Measurements from ENCODE around the gene ERG. TPM values are rescaled to one million over a fixed set of nuclear protein-coding genes. Genes with fewer than 3 reads are reported as not detected.

Gene ERG
- polyA plus RNA-seq, 4 donors = 17.8 to 23.7 (median 20.7) TPM

GRCh38 chr21:38475519-38475918 lies 22.8 kb downstream of the ERG start:
- no peak for DNase-seq (ENCODE audit: low read depth in 4 of 4, low spot score in 3 of 4)

GRCh38 chr21:38474796-38475195 lies 23.5 kb downstream of the ERG start:
- no peak for DNase-seq (ENCODE audit: low read depth in 4 of 4, low spot score in 3 of 4)

GRCh38 chr21:38474124-38474523 lies 24.2 kb downstream of the ERG start:
- DNase-seq (ENCODE audit: low read depth in 4 of 4, low spot score in 3 of 4) = no peak

GRCh38 chr21:38472412-38473108 lies 25.7 kb downstream of the ERG start:
- no peak for DNase-seq (ENCODE audit: low read depth in 4 of 4, low spot score in 3 of 4)

GRCh38 chr21:38471766-38472165 lies 26.5 kb downstream of the ERG start:
- no peak for DNase-seq (ENCODE audit: low read depth in 4 of 4, low spot score in 3 of 4)

GRCh38 chr21:38470755-38471154 lies 27.5 kb downstream of the ERG start:
- no peak for DNase-seq (ENCODE audit: low read depth in 4 of 4, low spot score in 3 of 4)

- no peak for DNase-seq (ENCODE audit: low read depth in 4 of 4, low spot score in 3 of 4)
Observed at GRCh38 chr21:38469642-38470041, 28.6 kb downstream of the ERG start.

GRCh38 chr21:38468989-38469388 lies 29.3 kb downstream of the ERG start:
- no peak for DNase-seq (ENCODE audit: low read depth in 4 of 4, low spot score in 3 of 4)

- DNase-seq (ENCODE audit: low read depth in 4 of 4, low spot score in 3 of 4) = no peak
Observed at GRCh38 chr21:38467911-38468310, 30.4 kb downstream of the ERG start.

GRCh38 chr21:38467374-38467773 lies 30.9 kb downstream of the ERG start:
- no peak for DNase-seq (ENCODE audit: low read depth in 4 of 4, low spot score in 3 of 4)

GRCh38 chr21:38460171-38460742 lies 38.0 kb downstream of the ERG start:
- DNase-seq (ENCODE audit: low read depth in 4 of 4, low spot score in 3 of 4) = no peak

GRCh38 chr21:38459490-38459889 lies 38.8 kb downstream of the ERG start:
- DNase-seq (ENCODE audit: low read depth in 4 of 4, low spot score in 3 of 4) = no peak

GRCh38 chr21:38455403-38455802 lies 42.9 kb downstream of the ERG start:
- DNase-seq (ENCODE audit: low read depth in 4 of 4, low spot score in 3 of 4) = no peak

- DNase-seq (ENCODE audit: low read depth in 4 of 4, low spot score in 3 of 4) = no peak
Observed at GRCh38 chr21:38454702-38455101, 43.6 kb downstream of the ERG start.

- no peak for DNase-seq (ENCODE audit: low read depth in 4 of 4, low spot score in 3 of 4)
Observed at GRCh38 chr21:38454161-38454560, 44.1 kb downstream of the ERG start.

GRCh38 chr21:38448671-38449385 lies 49.4 kb downstream of the ERG start:
- no peak for DNase-seq (ENCODE audit: low read depth in 4 of 4, low spot score in 3 of 4)

- DNase-seq (ENCODE audit: low read depth in 4 of 4, low spot score in 3 of 4) = no peak
Observed at GRCh38 chr21:38447611-38448010, 50.7 kb downstream of the ERG start.

GRCh38 chr21:38444691-38445090 lies 53.6 kb downstream of the ERG start:
- DNase-seq (ENCODE audit: low read depth in 4 of 4, low spot score in 3 of 4) = no peak

- no peak for DNase-seq (ENCODE audit: low read depth in 4 of 4, low spot score in 3 of 4)
Observed at GRCh38 chr21:38443110-38443509, 55.2 kb downstream of the ERG start.

GRCh38 chr21:38441153-38441552 lies 57.1 kb downstream of the ERG start:
- no peak for DNase-seq (ENCODE audit: low read depth in 4 of 4, low spot score in 3 of 4)

GRCh38 chr21:38440746-38441145 lies 57.5 kb downstream of the ERG start:
- no peak for DNase-seq (ENCODE audit: low read depth in 4 of 4, low spot score in 3 of 4)

- DNase-seq (ENCODE audit: low read depth in 4 of 4, low spot score in 3 of 4) = no peak
Observed at GRCh38 chr21:38439957-38440356, 58.3 kb downstream of the ERG start.
